KMS-11 (cell line): ENCODE results near the gene METTL21A.

Source experiments
- H2AFZ ChIP-seq: fragments of 200-600 bp; sonication (generic); 2 replicates; pipeline ENCODE4 v1.6.1; 2016; ENCODE audit warnings: antibody characterized with exemption, mixed run types, low read depth
- H3K27ac ChIP-seq: fragments of 200-600 bp; sonication (generic); 2 replicates; pipeline ENCODE4 v1.6.1; 2016; ENCODE audit warnings: mild to moderate bottlenecking, mixed run types
- H3K27me3 ChIP-seq: fragments of 200-600 bp; sonication (generic); 2 replicates; pipeline ENCODE4 v1.6.1; 2017; ENCODE audit warnings: mild to moderate bottlenecking, low read depth, mixed run types, moderate library complexity; ENCODE audit not compliant: insufficient read depth
- H3K36me3 ChIP-seq: fragments of 200-600 bp; sonication (generic); 2 replicates; pipeline ENCODE4 v1.6.1; 2017; ENCODE audit warnings: mild to moderate bottlenecking, mixed run types; ENCODE audit not compliant: insufficient read depth
- H3K4me1 ChIP-seq: fragments of 200-600 bp; sonication (generic); 2 replicates; pipeline ENCODE4 v1.6.1; 2016; ENCODE audit warnings: mild to moderate bottlenecking, low read depth, mixed run types; ENCODE audit not compliant: poor library complexity, severe bottlenecking
- H3K4me2 ChIP-seq: fragments of 200-600 bp; sonication (generic); 2 replicates; pipeline ENCODE4 v1.7.0; 2016; ENCODE audit warnings: mild to moderate bottlenecking, mixed run types
- H3K4me3 ChIP-seq: fragments of 200-600 bp; sonication (generic); IDR thresholded peaks from 2 replicates; pipeline ENCODE4 v1.6.1; 2017; ENCODE audit warnings: low read depth, low read length, mixed read lengths; ENCODE audit not compliant: insufficient read depth
- H3K79me2 ChIP-seq: fragments of 200-600 bp; sonication (generic); 2 replicates; pipeline ENCODE4 v1.6.1; 2016; ENCODE audit warnings: low read depth, mixed run types; ENCODE audit not compliant: insufficient read depth
- H3K9ac ChIP-seq: fragments of 200-600 bp; sonication (generic); 2 replicates; pipeline ENCODE4 v1.6.1; 2016; ENCODE audit warnings: mild to moderate bottlenecking, mixed run types
- H4K20me1 ChIP-seq: fragments of 200-600 bp; sonication (generic); 2 replicates; pipeline ENCODE4 v1.6.1; 2016; ENCODE audit warnings: mild to moderate bottlenecking, mixed run types; ENCODE audit not compliant: insufficient read depth
- TF ChIP-seq, protein P1 (sequence below): fragments of 200-600 bp; sonication (generic); conservative IDR thresholded peaks from 2 replicates; pipeline ENCODE4 v1.6.1; 2017; ENCODE audit warnings: low read depth, mild to moderate bottlenecking, antibody characterized with exemption, low read length, moderate library complexity, mixed read lengths

METTL21A gene

DNA sequence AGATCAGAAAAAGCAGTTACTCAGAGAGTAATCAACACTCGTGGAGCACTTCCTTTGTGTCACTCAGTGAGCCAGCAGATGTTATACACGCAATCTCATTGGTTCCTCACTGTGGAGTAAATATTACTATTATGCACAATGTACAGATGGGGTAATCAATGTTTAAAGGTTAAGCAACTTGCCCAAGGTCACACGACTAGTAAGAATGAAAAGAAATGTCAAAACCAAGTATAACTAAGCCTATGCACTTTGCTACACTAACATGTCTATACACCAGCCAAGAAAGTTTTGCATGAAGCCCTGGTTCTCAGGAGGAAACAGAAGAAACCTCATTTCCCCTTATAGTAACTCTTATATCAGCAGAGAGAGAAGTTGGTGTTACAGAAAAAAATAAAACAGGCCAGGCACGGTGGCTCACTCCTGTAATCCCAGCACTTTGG lies 5.4 kb downstream of the METTL21A start:
- Histone ChIP-seq H3K9ac (no peak overlapping the region), H3K27me3 (no peaks in the 10 kb centered on the region), H3K4me1 (peaks cover 13% of the 10 kb centered on the region), H3K27ac (no peak overlapping the region), H4K20me1 (no peaks in the 10 kb centered on the region), H3K4me3 (no peak overlapping the region), H3K36me3 (no peaks in the 10 kb centered on the region), H2AFZ (no peak overlapping the region), H3K4me2 (no peak overlapping the region), H3K79me2 (peaks cover 12% of the 10 kb centered on the region)
- TF ChIP-seq, protein P1, sequence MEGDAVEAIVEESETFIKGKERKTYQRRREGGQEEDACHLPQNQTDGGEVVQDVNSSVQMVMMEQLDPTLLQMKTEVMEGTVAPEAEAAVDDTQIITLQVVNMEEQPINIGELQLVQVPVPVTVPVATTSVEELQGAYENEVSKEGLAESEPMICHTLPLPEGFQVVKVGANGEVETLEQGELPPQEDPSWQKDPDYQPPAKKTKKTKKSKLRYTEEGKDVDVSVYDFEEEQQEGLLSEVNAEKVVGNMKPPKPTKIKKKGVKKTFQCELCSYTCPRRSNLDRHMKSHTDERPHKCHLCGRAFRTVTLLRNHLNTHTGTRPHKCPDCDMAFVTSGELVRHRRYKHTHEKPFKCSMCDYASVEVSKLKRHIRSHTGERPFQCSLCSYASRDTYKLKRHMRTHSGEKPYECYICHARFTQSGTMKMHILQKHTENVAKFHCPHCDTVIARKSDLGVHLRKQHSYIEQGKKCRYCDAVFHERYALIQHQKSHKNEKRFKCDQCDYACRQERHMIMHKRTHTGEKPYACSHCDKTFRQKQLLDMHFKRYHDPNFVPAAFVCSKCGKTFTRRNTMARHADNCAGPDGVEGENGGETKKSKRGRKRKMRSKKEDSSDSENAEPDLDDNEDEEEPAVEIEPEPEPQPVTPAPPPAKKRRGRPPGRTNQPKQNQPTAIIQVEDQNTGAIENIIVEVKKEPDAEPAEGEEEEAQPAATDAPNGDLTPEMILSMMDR = no peak

DNA sequence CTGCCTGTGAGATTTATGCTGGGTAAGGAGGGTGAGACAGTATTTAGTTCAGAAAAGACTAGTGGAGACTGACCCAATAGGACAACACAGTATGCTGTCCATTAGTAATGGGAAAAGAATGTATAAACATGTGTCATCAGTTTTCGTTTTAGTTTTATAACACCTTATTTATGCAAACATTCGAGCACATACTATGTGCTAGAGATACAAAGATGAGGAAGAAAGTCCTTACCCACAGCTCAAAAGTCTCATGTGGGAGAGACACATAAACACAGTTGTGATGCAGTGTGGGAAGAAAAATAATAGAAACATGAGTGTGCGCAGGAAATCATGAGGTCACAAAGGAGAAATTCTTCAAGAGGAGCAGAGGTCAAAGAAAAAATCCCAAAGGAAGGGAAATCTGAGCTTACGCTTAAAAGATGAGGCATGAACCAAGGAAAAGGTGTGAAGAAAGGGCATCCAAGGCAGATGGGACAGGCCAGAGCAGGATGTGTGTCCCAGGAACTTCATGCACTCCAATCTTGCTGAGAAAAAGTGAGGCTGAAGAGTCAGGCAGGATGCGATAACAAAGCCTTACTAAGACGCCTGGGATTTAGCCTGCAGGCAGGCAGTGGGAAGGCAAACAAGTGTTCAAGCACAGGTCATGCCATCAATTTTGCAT lies 8.1 kb downstream of the METTL21A start:
- H3K4me1 ChIP-seq = peaks cover under 1% of the 10 kb centered on the region
- H3K9ac ChIP-seq = no peak overlapping the region
- H3K4me3 ChIP-seq = no peak overlapping the region
- H3K79me2 ChIP-seq = no peaks in the 10 kb centered on the region
- no peak overlapping the region for H2AFZ ChIP-seq
- no peaks in the 10 kb centered on the region for H4K20me1 ChIP-seq
- H3K4me2 ChIP-seq = no peak overlapping the region
- no peaks in the 10 kb centered on the region for H3K27me3 ChIP-seq
- H3K36me3 ChIP-seq = no peaks in the 10 kb centered on the region
- TF ChIP-seq, protein P1 = no peak
- no peak overlapping the region for H3K27ac ChIP-seq

DNA sequence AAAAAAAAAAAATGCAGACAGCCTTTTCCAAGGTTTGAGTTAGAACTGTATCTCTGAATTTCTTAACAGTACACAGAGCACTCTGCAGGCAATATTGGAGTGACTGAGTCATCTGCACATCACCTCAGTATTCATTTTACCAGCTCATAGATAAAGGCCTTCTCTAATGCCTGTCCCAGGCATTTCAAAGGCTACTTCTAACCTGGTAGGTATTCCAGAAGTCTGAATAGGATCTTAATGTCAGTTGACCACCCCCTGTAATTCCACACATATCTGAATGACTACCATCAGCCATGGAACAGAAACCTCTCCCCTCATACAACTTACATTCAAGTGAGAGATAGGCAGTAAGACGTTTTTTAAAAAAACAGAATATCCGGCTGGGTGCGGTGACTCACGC lies 9.0 kb downstream of the METTL21A start:
- no peak overlapping the region for H3K9ac ChIP-seq
- H3K27ac ChIP-seq = no peak overlapping the region
- H3K4me3 ChIP-seq = no peak overlapping the region
- TF ChIP-seq, protein P1 = no peak
- no peaks in the 10 kb centered on the region for H3K27me3 ChIP-seq
- H2AFZ ChIP-seq = no peak overlapping the region
- H4K20me1 ChIP-seq = no peaks in the 10 kb centered on the region
- H3K36me3 ChIP-seq = no peaks in the 10 kb centered on the region
- no peak overlapping the region for H3K4me2 ChIP-seq
- no peaks in the 10 kb centered on the region for H3K79me2 ChIP-seq
- H3K4me1 ChIP-seq = no peaks in the 10 kb centered on the region

DNA sequence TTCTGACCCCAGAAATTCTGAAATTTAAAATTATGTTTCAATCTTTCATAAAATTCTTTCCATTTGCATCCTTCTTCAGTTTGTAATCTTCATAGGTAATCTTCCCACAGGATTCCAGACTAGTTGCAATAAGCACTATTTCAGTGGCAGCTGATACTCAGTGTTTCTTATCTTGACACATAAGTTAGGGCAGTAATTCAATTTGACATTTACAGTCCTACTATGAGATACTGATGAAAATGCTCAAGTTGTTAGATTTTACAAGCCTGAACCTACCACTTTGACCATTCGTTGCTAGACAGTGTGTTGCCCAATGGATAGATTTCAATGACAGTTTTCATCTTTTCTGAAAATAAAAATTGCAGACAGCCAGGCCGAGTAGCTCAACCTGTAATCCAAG lies 10.4 kb downstream of the METTL21A start:
- H4K20me1 ChIP-seq = no peaks in the 10 kb centered on the region
- H3K36me3 ChIP-seq = no peaks in the 10 kb centered on the region
- no peak overlapping the region for H2AFZ ChIP-seq
- H3K4me2 ChIP-seq = no peak overlapping the region
- no peaks in the 10 kb centered on the region for H3K79me2 ChIP-seq
- no peaks in the 10 kb centered on the region for H3K4me1 ChIP-seq
- TF ChIP-seq, protein P1 = no peak
- H3K27ac ChIP-seq = no peak overlapping the region
- no peak overlapping the region for H3K4me3 ChIP-seq
- no peaks in the 10 kb centered on the region for H3K27me3 ChIP-seq
- H3K9ac ChIP-seq = no peak overlapping the region
